HEK293 (cell line): ENCODE results near the gene EPHA4.

Source experiments
- EGR2 ChIP-seq: fragments of 450-650 bp; formaldehyde crosslinking; IDR thresholded peaks from 2 replicates; pipeline ENCODE4 v1.5.1; 2016; ENCODE audit warnings: low read depth, missing biosample characterization, missing genetic modification characterization
- ZFP37 ChIP-seq: fragments of 450-650 bp; formaldehyde crosslinking; IDR thresholded peaks from 2 replicates; pipeline ENCODE4 v1.5.1; 2016; ENCODE audit warnings: missing biosample characterization, missing genetic modification characterization
- ZNF423 ChIP-seq: fragments of 450-650 bp; formaldehyde crosslinking; IDR thresholded peaks from 2 replicates; pipeline ENCODE4 v1.5.1; 2016; ENCODE audit warnings: missing biosample characterization, missing genetic modification characterization
- ZNF654 ChIP-seq: fragments of 450-650 bp; formaldehyde crosslinking; IDR thresholded peaks from 2 replicates; pipeline ENCODE4 v1.5.1; 2016; ENCODE audit warnings: low read depth, missing biosample characterization, missing genetic modification characterization
- ZNF777 ChIP-seq: fragments of 450-650 bp; formaldehyde crosslinking; IDR thresholded peaks from 2 replicates; pipeline ENCODE4 v1.5.1; 2017; ENCODE audit warnings: missing biosample characterization, missing genetic modification characterization, borderline replicate concordance
- TF ChIP-seq, protein P1 (sequence below): fragments of 450-650 bp; formaldehyde crosslinking; IDR thresholded peaks from 2 replicates; pipeline ENCODE4 v1.5.1; 2016; ENCODE audit warnings: missing biosample characterization, missing genetic modification characterization
- TF ChIP-seq, protein P2 (sequence below): IDR thresholded peaks from 2 replicates; pipeline ENCODE4 v1.6.1; 2011; ENCODE audit warnings: mild to moderate bottlenecking, low read depth, low read length, borderline replicate concordance

DNA sequence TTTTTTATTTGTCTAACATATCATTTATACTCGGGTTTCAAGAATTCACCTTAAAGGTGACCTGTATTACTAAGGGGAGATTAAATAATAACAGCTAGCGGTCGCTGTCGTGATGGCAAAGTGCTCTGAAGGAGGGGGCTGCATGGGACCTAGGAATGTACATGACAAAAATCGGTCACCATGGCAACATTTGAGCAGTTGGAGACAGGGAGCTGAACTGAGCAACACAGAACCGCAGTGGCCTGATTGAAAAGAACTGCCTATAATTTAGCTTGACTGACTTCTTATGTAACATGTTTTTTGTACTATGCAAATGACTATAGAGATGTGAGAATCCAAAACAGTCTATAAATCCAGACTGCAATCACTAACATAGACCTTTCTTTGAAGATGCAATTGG lies 34.3 kb upstream of the EPHA4 start:
- no peak for TF ChIP-seq ZFP37 (tag by site-specific recombination)
- TF ChIP-seq, protein P1, sequence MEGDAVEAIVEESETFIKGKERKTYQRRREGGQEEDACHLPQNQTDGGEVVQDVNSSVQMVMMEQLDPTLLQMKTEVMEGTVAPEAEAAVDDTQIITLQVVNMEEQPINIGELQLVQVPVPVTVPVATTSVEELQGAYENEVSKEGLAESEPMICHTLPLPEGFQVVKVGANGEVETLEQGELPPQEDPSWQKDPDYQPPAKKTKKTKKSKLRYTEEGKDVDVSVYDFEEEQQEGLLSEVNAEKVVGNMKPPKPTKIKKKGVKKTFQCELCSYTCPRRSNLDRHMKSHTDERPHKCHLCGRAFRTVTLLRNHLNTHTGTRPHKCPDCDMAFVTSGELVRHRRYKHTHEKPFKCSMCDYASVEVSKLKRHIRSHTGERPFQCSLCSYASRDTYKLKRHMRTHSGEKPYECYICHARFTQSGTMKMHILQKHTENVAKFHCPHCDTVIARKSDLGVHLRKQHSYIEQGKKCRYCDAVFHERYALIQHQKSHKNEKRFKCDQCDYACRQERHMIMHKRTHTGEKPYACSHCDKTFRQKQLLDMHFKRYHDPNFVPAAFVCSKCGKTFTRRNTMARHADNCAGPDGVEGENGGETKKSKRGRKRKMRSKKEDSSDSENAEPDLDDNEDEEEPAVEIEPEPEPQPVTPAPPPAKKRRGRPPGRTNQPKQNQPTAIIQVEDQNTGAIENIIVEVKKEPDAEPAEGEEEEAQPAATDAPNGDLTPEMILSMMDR, result no peak
- no peak for TF ChIP-seq EGR2
- no peak for TF ChIP-seq ZNF654 (tag by site-specific recombination)
- no peak for TF ChIP-seq ZNF423 (tag by site-specific recombination)
- TF ChIP-seq ZNF777 (tag by site-specific recombination), result no peak
- TF ChIP-seq, protein P2, sequence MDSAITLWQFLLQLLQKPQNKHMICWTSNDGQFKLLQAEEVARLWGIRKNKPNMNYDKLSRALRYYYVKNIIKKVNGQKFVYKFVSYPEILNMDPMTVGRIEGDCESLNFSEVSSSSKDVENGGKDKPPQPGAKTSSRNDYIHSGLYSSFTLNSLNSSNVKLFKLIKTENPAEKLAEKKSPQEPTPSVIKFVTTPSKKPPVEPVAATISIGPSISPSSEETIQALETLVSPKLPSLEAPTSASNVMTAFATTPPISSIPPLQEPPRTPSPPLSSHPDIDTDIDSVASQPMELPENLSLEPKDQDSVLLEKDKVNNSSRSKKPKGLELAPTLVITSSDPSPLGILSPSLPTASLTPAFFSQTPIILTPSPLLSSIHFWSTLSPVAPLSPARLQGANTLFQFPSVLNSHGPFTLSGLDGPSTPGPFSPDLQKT, result no peak
